IPS-11a (cell line): ENCODE data around the gene CLPTM1.
"Not testable (repeated sequence)": the region's sequence is repeated elsewhere in the genome, so short reads cannot be mapped to it uniquely, and the experiment has no call there.

Experiments used
- H3K4me3 ChIP-seq: one replicate; pipeline ENCODE4 v1.5.1; 2013; ENCODE audit warnings: low read depth, low read length, control low read depth

The CLPTM1 gene

GRCh38 chr19:44973982-44974735, 19.0 kb downstream of the CLPTM1 start:
- no peak overlapping the region for H3K4me3 ChIP-seq

GRCh38 chr19:44974857-44975256, 19.7 kb downstream of the CLPTM1 start:
- no peak overlapping the region for H3K4me3 ChIP-seq

DNA sequence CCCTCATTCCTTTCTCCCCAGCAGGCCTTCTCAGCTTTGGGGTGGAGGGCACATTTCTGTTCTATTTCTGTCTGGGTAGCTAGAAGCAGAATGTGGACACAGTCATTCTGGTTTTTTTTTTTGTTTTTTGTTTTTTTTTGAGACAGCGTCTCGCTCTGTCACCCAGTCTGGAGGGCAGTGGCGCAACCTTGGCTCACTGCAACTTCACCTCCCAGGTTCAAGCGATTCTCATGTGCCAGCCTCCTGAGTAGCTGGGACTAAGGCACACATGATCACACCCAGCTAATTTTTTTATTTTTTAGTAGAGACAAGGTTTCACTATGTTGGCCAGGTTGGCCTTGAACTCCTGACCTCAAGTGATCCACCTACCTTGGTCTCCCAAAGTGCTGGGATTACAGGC, 20.3 kb downstream of the CLPTM1 start:
- no peak overlapping the region for H3K4me3 ChIP-seq

- H3K4me3 ChIP-seq: no peak overlapping the region
Measured at GRCh38 chr19:44984005-44984404, 28.8 kb downstream of the CLPTM1 start.

- H3K4me3 ChIP-seq: no peak overlapping the region
Measured at GRCh38 chr19:44985445-44985844, 30.3 kb downstream of the CLPTM1 start.

GRCh38 chr19:44986389-44986788, 31.2 kb downstream of the CLPTM1 start:
- no peak overlapping the region for H3K4me3 ChIP-seq

GRCh38 chr19:44987148-44987675, 32.0 kb downstream of the CLPTM1 start:
- no peak overlapping the region for H3K4me3 ChIP-seq

GRCh38 chr19:44988273-44988672, 33.1 kb downstream of the CLPTM1 start:
- H3K4me3 ChIP-seq: no peak overlapping the region

DNA sequence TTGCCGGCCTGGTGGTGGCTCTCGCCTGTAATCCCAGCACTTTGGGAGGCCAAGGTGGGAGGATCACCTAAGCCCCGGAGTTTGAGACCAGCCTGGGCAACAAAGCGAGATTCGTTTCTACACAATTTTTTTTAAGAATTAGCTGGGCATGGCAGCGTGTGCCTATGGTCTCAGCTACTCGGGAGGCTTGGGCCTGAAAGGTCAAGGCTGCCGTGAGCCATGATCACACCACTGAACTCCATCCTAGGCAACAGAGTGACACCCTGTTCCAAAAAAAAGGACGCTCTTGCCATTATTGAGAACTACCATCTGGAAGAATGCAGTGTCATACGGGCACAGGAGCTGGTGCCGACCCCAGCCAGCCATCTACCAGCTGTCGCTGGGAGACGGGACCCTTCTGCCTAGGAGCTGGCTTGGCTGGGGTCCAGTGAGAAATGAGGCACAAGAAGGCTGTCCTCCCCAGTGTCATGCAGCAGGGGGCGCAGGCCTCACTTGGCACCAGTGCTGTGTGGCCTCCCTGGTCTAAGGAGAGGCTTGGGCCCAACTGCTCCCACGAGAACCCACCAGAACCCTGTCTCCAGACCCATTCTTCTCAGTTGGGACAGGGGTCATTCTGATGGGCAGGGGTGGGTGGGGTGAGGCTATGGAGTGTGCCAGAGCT, 33.8 kb downstream of the CLPTM1 start:
- H3K4me3 ChIP-seq: no peak overlapping the region

GRCh38 chr19:44990459-44990858, 35.3 kb downstream of the CLPTM1 start:
- no peak overlapping the region for H3K4me3 ChIP-seq

- no peak overlapping the region for H3K4me3 ChIP-seq
Measured at GRCh38 chr19:44990966-44991365, 35.8 kb downstream of the CLPTM1 start.

- no peak overlapping the region for H3K4me3 ChIP-seq
Measured at GRCh38 chr19:44992336-44993163, 37.4 kb downstream of the CLPTM1 start.

DNA sequence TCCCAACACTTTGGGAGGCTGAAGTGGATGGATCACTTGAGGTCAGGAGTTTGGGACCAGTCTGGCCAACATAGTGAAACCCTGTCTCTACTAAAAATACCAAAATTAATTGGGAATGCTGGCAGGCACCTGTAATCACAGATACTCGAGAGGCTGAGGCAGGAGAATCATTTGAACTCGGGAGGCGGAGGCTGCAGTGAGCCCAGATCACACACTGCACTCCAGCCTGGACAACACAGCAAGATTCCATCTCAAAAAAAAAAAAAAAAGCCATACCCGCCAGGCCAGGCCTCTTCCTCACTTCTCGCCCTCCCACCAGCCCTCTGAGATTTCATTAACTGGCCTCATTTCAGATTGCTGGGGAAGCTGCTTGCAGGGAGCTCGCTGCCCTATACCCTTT, 38.3 kb downstream of the CLPTM1 start:
- no peak overlapping the region for H3K4me3 ChIP-seq

DNA sequence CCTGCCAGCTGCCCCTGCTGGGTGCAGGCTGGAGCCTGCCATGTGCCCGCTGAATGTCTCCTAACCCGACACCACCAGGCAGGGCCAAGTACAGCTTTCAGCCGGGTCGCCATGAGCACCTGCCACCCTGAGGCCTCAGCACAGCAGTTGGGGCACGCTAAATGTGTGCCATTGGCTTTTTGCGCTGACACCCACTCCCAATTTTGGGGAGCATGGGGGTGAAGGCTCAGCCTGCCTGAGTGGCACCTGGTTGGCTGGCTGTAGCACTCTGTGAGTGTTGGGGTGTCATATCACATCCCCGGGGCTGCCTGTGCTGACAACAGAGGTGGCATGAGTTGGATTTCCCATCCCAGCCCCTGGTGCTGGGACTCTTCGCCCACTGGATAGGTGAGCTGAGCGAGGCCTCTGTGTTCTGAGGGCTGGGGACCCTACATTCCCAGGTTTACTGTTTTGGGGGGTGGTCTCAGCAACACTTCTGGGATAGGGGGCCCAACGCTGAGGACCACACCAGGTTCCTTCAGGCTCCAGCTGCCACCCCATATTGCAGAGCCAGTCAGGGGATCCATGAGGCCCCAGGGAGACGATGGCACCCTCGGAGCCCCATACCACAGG, 38.9 kb downstream of the CLPTM1 start:
- H3K4me3 ChIP-seq: no peak overlapping the region

DNA sequence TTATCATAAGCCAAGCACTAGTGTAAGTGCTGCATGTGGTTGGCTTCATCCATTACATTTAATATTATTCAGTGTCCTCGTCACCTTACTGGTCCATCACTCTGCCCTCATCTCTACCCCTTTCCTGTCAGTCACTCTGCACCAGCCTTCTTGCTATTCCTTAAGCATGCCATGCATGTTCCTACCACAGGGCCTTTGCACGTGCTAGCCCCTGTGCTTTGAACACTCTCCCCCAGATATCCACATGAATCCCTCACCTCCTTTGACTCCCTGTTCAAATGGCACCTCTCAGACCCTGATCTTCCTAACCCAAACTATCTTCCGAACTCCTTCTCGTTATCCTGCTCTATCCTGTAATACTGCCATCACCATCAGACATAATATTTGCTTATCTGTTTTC, 42.8 kb downstream of the CLPTM1 start:
- no peak overlapping the region for H3K4me3 ChIP-seq

GRCh38 chr19:44999131-44999925, 44.1 kb downstream of the CLPTM1 start:
- not testable (repeated sequence) for H3K4me3 ChIP-seq

GRCh38 chr19:45000665-45001064, 45.5 kb downstream of the CLPTM1 start:
- H3K4me3 ChIP-seq: not testable (repeated sequence)

DNA sequence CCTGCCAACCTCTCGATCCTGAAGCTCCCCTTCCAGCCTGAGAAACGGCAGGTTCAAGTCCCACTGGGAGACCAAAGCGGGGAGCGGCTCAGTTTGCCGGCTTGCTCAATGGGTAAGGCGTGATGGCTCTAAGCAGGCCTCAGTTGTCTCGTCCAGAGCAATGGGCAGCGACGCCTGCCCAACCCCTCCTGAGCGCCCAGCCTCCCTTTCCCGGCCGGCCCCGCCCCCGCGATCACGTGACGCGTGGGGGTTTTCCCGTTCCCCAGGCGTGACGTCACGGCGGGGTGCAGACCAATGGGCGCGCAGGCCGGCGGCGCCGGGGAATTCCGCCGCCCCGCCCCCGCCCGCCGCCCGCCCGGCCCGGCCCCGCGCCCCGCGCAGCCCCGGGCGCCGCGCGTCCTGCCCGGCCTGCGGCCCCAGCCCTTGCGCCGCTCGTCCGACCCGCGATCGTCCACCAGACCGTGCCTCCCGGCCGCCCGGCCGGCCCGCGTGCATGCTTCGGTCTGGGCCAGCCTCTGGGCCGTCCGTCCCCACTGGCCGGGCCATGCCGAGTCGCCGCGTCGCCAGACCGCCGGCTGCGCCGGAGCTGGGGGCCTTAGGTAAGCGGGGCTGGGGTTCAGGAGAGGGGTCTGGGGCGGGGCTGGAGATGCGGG, 46.0 kb downstream of the CLPTM1 start, which contains the start of gene RELB:
RELB (plus strand) TSS at position 378 of the 653 bp plus-strand sequence; CDS start at position 494, 116 bp downstream.
- H3K4me3 ChIP-seq: peak within 1 kb of the TSS; percentile 60

GRCh38 chr19:45003485-45003884, 48.3 kb downstream of the CLPTM1 start:
- H3K4me3 ChIP-seq: no peak overlapping the region

DNA sequence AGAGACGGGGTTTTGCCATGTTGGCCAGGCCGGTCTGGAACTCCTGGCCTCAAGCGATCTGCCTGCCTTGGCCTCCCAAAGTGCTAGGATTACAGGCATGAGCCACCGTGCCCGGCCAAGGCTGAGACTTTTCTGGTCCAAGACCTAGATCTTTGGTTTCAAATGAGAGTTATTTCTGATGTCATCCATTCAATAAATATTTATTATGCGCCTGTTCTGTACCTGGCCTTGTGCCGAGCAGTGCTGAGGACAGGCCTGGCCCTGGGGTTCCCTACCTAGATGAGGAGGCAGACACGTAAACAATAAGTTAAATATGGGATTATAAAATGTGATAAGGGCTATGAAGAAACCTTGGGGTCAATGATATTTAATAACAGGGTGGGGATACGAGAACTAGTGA, 50.6 kb downstream of the CLPTM1 start:
- H3K4me3 ChIP-seq: no peak overlapping the region
